ENCODE data around the gene ING1.

DNA sequence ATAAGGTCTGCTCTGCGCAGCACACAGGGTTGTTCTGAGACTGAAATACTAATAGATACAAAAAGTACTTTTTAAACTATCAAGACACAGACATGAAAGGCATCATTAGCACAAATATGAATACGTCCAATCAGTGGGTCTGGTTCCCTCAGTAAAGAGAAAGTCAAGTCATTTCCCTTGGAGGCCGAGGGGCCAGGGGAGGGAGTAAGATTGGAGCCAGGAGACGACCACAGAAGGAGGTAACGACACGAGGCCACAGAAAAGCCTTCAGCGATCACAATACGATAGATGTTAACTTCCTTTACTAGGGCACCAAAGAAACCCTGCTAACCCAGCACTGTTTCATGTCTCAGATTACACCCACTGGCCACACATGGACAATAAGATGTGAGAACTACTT lies 12.9 kb upstream of the ING1 start:
- TF ChIP-seq CTCF (conservative IDR thresholded peaks at IDR 0.05; ENCODE audit: low read depth, low read length) (no peak), NFE2L2 (IDR thresholded peaks at IDR 0.05; ENCODE audit: low read depth, low read length) (no peak), RFX5 (IDR thresholded peaks at IDR 0.05; ENCODE audit: low read depth, low read length) (no peak), MAFK (IDR thresholded peaks at IDR 0.05; ENCODE audit: low read depth, low read length) (no peak), RAD21 (IDR thresholded peaks at IDR 0.05; ENCODE audit: low read length) (no peak), FOS (IDR thresholded peaks at IDR 0.05; ENCODE audit: low read depth, low read length) (no peak)
- TF ChIP-seq, protein P1, sequence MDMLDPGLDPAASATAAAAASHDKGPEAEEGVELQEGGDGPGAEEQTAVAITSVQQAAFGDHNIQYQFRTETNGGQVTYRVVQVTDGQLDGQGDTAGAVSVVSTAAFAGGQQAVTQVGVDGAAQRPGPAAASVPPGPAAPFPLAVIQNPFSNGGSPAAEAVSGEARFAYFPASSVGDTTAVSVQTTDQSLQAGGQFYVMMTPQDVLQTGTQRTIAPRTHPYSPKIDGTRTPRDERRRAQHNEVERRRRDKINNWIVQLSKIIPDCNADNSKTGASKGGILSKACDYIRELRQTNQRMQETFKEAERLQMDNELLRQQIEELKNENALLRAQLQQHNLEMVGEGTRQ (IDR thresholded peaks at IDR 0.05; ENCODE audit: low read depth, low read length) = no peak

Data from IMR-90 (cell line).